Panc1 (cell line): Measurements from ENCODE around the gene ADGRV1. TPM values are rescaled to one million over a fixed set of nuclear protein-coding genes. Genes with fewer than 3 reads are reported as not detected.

Experiments used
- ATAC-seq: fragments of 200-7000 bp; cut with Tn5 transposase; 2 replicates; pipeline ENCODE4 v1.9.1; 2020; ENCODE audit warnings: mild to moderate bottlenecking, moderate library complexity
- BruUV-seq: library from RNA; stranded (reverse); fragments of 400-500 nt; replicated peaks from 2 replicates; lab custom pipeline; 2021; lab: Mats Ljungman, UMichigan
- CTCF ChIA-PET: fragments of 300-600 bp; sonication (Branson Sonifier 250); formaldehyde crosslinking; loops from one replicate; lab custom pipeline; 2022; ENCODE audit warnings: antibody characterized with exemption; lab: Charles Lee
- POLR2A ChIA-PET: fragments of 300-600 bp; sonication (Branson Sonifier 250); formaldehyde crosslinking; loops from one replicate; lab custom pipeline; 2022; ENCODE audit warnings: antibody characterized with exemption; lab: Charles Lee
- DNase-seq: peaks from one replicate; pipeline ENCODE4 v3.0.0-alpha.2; 2010; ENCODE audit warnings: low read depth, low spot score
- H3K27ac ChIP-seq: 2 replicates; pipeline ENCODE4 v1.5.1; 2011; ENCODE audit warnings: mild to moderate bottlenecking, low read length, inconsistent platforms
- H3K27me3 ChIP-seq: fragments of 200-500 bp; sonication (Bioruptor generic); 2 replicates; pipeline ENCODE4 v1.6.0; 2014; ENCODE audit warnings: low read length, inconsistent platforms; ENCODE audit not compliant: control insufficient read depth, insufficient read depth
- H3K36me3 ChIP-seq: fragments of 200-500 bp; sonication (Bioruptor generic); 2 replicates; pipeline ENCODE4 v1.5.1; 2014; ENCODE audit warnings: inconsistent platforms, mild to moderate bottlenecking, low read length, moderate library complexity; ENCODE audit not compliant: control insufficient read depth, insufficient read depth
- H3K4me1 ChIP-seq: 2 replicates; pipeline ENCODE4 v1.5.1; 2011; ENCODE audit warnings: inconsistent platforms, mild to moderate bottlenecking, low read length, moderate library complexity; ENCODE audit not compliant: control insufficient read depth, insufficient read depth
- H3K4me3 ChIP-seq, 2 experiments: 2 replicates each; pipeline ENCODE4 v1.5.1; 2011 to 2012; ENCODE audit warnings: low read depth in 2 of 2, low read length in 2 of 2, mild to moderate bottlenecking in 2 of 2, inconsistent platforms in 1 of 2, moderate library complexity in 1 of 2
- H3K9me3 ChIP-seq: fragments of 200-500 bp; sonication (Bioruptor generic); 2 replicates; pipeline ENCODE4 v1.5.1; 2014; ENCODE audit warnings: low read depth, mild to moderate bottlenecking, inconsistent platforms, low read length, moderate library complexity; ENCODE audit not compliant: control insufficient read depth, insufficient read depth
- CTCF ChIP-seq: fragments of 450-650 bp; IDR thresholded peaks from 2 replicates; pipeline ENCODE4 v1.5.1; 2017; ENCODE audit warnings: mild to moderate bottlenecking
- POLR2AphosphoS5 ChIP-seq: IDR thresholded peaks from 2 replicates; pipeline ENCODE4 v1.6.1; 2012; ENCODE audit warnings: mild to moderate bottlenecking, low read depth, low read length, moderate library complexity
- SIN3A ChIP-seq: IDR thresholded peaks from 2 replicates; pipeline ENCODE4 v1.6.1; 2012; ENCODE audit warnings: low read depth, mild to moderate bottlenecking, low read length, moderate library complexity, borderline replicate concordance; ENCODE audit not compliant: insufficient read depth
- TCF7L2 ChIP-seq: IDR thresholded peaks from 2 replicates; pipeline ENCODE4 v1.6.1; 2011; ENCODE audit warnings: mild to moderate bottlenecking, low read depth, low read length, inconsistent platforms
- in situ Hi-C: cut with HindIII; loops from 2 replicates; pipeline ENCODE4 v1.10.0; 2016; ENCODE audit warnings: low sequenced_read_pairs, low pct_unique_long_range_greater_than_20kb
- intact Hi-C: fragments of 100-400 bp; cut with micrococcal nuclease; formaldehyde crosslinking; loops from one replicate; pipeline ENCODE4 v1.10.0; 2022; ENCODE audit not compliant: unreplicated experiment
- total RNA-seq: library from RNA; stranded (reverse); gene quantifications from one replicate; pipeline ENCODE4 v1.2.1, GENCODE V29; 2021; ENCODE audit not compliant: unreplicated experiment
- TF ChIP-seq, protein P1 (sequence below), 2 experiments: IDR thresholded peaks; 2 replicates each; pipeline ENCODE4 v1.6.1; 2011 to 2012; ENCODE audit warnings: low read depth in 2 of 2, control low read depth in 1 of 2, low read length in 1 of 2, mild to moderate bottlenecking in 1 of 2, moderate library complexity in 1 of 2; ENCODE audit not compliant: insufficient read depth in 1 of 2

ADGRV1 gene
- total RNA-seq, 1 experiment from 2014 or later = 0.49 TPM

DNA sequence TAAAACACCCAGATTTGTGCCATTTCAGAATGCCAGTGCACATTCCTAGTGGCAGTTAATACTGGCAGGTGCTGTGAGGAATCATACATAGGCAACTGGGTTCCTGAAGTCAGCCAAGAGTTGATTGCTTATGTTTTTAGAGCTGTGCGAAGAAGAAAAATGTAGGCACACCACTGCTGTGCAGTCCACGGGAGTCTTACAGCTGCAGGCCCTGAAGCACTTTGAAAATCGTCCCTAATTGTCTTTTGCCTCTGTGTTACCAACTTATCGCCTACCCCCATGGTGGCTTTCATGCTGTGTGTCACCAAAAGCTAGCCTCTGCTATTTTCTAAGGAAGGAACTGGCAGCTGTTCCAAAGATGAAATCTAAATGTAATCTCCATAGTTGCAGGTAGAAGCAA is 560.6 kb downstream of the ADGRV1 start:
- ChIA-PET CTCF (no interaction called here), POLR2A (no interaction called here)
- intact Hi-C loops (no loop called here), in situ Hi-C loops (no loop called here)
- Histone ChIP-seq H3K4me1 (no peaks in the 10 kb centered on the region), H3K36me3 (no peaks in the 10 kb centered on the region), H3K27me3 (no peaks in the 10 kb centered on the region), H3K9me3 (no peaks in the 10 kb centered on the region), H3K27ac (no peak overlapping the region), H3K4me3 (no peak overlapping the region)
- BruUV-seq = no TSS peak
- ATAC-seq (no peak), DNase-seq (no peak)
- TF ChIP-seq POLR2AphosphoS5 (no peak), TCF7L2 (no peak), SIN3A (no peak), CTCF (no peak)
- TF ChIP-seq, protein P1, sequence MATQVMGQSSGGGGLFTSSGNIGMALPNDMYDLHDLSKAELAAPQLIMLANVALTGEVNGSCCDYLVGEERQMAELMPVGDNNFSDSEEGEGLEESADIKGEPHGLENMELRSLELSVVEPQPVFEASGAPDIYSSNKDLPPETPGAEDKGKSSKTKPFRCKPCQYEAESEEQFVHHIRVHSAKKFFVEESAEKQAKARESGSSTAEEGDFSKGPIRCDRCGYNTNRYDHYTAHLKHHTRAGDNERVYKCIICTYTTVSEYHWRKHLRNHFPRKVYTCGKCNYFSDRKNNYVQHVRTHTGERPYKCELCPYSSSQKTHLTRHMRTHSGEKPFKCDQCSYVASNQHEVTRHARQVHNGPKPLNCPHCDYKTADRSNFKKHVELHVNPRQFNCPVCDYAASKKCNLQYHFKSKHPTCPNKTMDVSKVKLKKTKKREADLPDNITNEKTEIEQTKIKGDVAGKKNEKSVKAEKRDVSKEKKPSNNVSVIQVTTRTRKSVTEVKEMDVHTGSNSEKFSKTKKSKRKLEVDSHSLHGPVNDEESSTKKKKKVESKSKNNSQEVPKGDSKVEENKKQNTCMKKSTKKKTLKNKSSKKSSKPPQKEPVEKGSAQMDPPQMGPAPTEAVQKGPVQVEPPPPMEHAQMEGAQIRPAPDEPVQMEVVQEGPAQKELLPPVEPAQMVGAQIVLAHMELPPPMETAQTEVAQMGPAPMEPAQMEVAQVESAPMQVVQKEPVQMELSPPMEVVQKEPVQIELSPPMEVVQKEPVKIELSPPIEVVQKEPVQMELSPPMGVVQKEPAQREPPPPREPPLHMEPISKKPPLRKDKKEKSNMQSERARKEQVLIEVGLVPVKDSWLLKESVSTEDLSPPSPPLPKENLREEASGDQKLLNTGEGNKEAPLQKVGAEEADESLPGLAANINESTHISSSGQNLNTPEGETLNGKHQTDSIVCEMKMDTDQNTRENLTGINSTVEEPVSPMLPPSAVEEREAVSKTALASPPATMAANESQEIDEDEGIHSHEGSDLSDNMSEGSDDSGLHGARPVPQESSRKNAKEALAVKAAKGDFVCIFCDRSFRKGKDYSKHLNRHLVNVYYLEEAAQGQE (IDR thresholded peaks at IDR 0.05; ENCODE audit: insufficient read depth in 1 of 2, low read depth in 2 of 2, low read length in 1 of 2) = no peak

DNA sequence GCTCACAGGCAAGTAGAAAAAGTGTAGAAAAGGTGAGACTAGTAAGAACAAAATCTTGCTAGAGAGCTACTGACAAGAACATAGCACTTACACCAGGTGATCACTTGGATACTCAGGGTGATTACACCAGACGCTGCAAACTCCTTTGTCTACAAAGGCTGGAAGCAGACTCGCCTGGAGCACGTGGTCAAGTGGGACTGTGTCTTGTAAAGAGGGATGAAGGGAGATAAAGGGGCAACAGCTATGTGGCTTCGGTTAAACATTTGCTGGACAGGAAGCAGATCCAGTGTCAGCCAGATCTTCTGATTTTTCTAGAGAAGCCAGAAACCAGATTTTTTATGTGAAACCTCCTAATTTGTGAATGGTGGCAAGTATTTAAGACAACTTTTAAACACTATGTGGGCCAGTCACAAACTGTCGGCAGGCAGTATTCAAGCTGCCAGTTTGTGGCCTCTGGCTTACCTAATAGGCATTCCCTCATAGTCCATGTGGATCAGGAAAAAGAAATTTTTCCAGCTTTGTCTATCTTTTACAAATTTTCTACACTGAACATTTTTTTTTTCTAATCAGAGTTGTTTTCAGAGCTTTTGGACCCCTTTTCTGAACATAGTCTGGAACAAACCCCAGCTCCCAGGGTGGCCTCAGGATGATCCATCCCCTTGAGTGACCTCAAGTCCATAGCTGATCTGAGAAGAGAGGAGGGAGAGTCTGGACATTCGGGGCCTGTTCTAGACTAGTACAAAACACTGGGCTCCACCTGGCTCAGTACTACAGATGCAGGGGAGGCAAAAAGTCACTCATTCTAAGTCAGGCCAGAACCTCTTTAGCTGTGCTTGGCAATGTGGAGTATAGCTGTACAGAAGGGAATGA is 561.6 kb downstream of the ADGRV1 start:
- Histone ChIP-seq H3K27ac (no peak overlapping the region), H3K9me3 (no peaks in the 10 kb centered on the region), H3K4me1 (no peaks in the 10 kb centered on the region), H3K36me3 (no peaks in the 10 kb centered on the region), H3K27me3 (no peaks in the 10 kb centered on the region), H3K4me3 (no peak overlapping the region)
- TF ChIP-seq, protein P1 (IDR thresholded peaks at IDR 0.05; ENCODE audit: insufficient read depth in 1 of 2, low read depth in 2 of 2, low read length in 1 of 2) = no peak
- ATAC-seq (no peak), DNase-seq (no peak)
- BruUV-seq = no TSS peak
- ChIA-PET POLR2A (no interaction called here), CTCF (interaction anchor here (0.6 kb wide), 2 partner anchors 261 to 294 kb away, joined by 3 to 14 read pairs; no protein-coding TSS in a partner anchor)
- intact Hi-C loops = no loop called here
- in situ Hi-C loops = no loop called here
